ACC112 (cell line): ENCODE results near the gene NTF3.

Experiments used
- H2AFZ ChIP-seq: fragments of 200-600 bp; sonication (generic); one replicate; pipeline ENCODE4 v1.6.0; 2017; ENCODE audit warnings: antibody characterized with exemption, low read length; ENCODE audit not compliant: unreplicated experiment
- H3K27ac ChIP-seq: fragments of 200-600 bp; sonication (generic); 2 replicates; pipeline ENCODE4 v1.5.1; 2014; ENCODE audit warnings: low read depth, mild to moderate bottlenecking, antibody characterized with exemption, low read length, moderate library complexity
- H3K27me3 ChIP-seq: fragments of 200-600 bp; sonication (generic); 2 replicates; pipeline ENCODE4 v1.6.1; 2014; ENCODE audit warnings: mild to moderate bottlenecking, antibody characterized with exemption, low read length, moderate library complexity, mixed read lengths; ENCODE audit not compliant: insufficient read depth
- H3K36me3 ChIP-seq: fragments of 200-600 bp; sonication (generic); 2 replicates; pipeline ENCODE4 v1.6.1; 2016; ENCODE audit warnings: mild to moderate bottlenecking, antibody characterized with exemption, low read length, moderate library complexity, mixed read lengths; ENCODE audit not compliant: insufficient read depth
- H3K4me1 ChIP-seq: fragments of 200-600 bp; sonication (generic); one replicate; pipeline ENCODE4 v1.6.1; 2016; ENCODE audit warnings: low read length, mixed read lengths; ENCODE audit not compliant: insufficient read depth, unreplicated experiment, control insufficient read depth
- H3K4me3 ChIP-seq: fragments of 200-600 bp; sonication (generic); 2 replicates; pipeline ENCODE4 v1.5.1; 2014; ENCODE audit warnings: mild to moderate bottlenecking, low read depth, low read length
- H3K79me2 ChIP-seq: fragments of 200-600 bp; sonication (generic); one replicate; pipeline ENCODE4 v1.6.0; 2016; ENCODE audit warnings: low read length; ENCODE audit not compliant: control insufficient read depth, unreplicated experiment, insufficient read depth

The NTF3 gene

GRCh38 chr12:5476356-5476755 lies 44.4 kb downstream of the NTF3 start:
- no peaks in the 10 kb centered on the region for H3K36me3 ChIP-seq
- H3K4me1 ChIP-seq, result no peaks in the 10 kb centered on the region
- H3K27ac ChIP-seq, result no peak overlapping the region
- no peaks in the 10 kb centered on the region for H3K27me3 ChIP-seq
- no peak overlapping the region for H3K4me3 ChIP-seq
- no peaks in the 10 kb centered on the region for H3K79me2 ChIP-seq
- no peak overlapping the region for H2AFZ ChIP-seq

GRCh38 chr12:5478081-5478706 lies 46.3 kb downstream of the NTF3 start:
- Histone ChIP-seq H3K4me1 (no peaks in the 10 kb centered on the region), H3K27me3 (no peaks in the 10 kb centered on the region), H2AFZ (no peak overlapping the region), H3K36me3 (no peaks in the 10 kb centered on the region), H3K79me2 (no peaks in the 10 kb centered on the region), H3K27ac (no peak overlapping the region), H3K4me3 (no peak overlapping the region)

GRCh38 chr12:5479761-5480160 lies 47.9 kb downstream of the NTF3 start:
- Histone ChIP-seq H3K27ac (no peak overlapping the region), H3K4me1 (no peaks in the 10 kb centered on the region), H3K4me3 (no peak overlapping the region), H3K79me2 (no peaks in the 10 kb centered on the region), H2AFZ (no peak overlapping the region), H3K36me3 (no peaks in the 10 kb centered on the region), H3K27me3 (no peaks in the 10 kb centered on the region)

- Histone ChIP-seq H3K4me3 (no peak overlapping the region), H3K36me3 (no peaks in the 10 kb centered on the region), H3K27ac (no peak overlapping the region), H3K4me1 (no peaks in the 10 kb centered on the region), H3K79me2 (no peaks in the 10 kb centered on the region), H2AFZ (no peak overlapping the region), H3K27me3 (no peaks in the 10 kb centered on the region)
Observed at GRCh38 chr12:5480218-5480937, 48.5 kb downstream of the NTF3 start.

GRCh38 chr12:5480938-5481303 lies 49.0 kb downstream of the NTF3 start:
- H3K36me3 ChIP-seq, result no peaks in the 10 kb centered on the region
- H3K4me3 ChIP-seq, result no peak overlapping the region
- no peak overlapping the region for H3K27ac ChIP-seq
- no peaks in the 10 kb centered on the region for H3K79me2 ChIP-seq
- no peaks in the 10 kb centered on the region for H3K27me3 ChIP-seq
- H3K4me1 ChIP-seq, result no peaks in the 10 kb centered on the region
- no peak overlapping the region for H2AFZ ChIP-seq

- H2AFZ ChIP-seq, result no peak overlapping the region
- H3K27ac ChIP-seq, result no peak overlapping the region
- no peaks in the 10 kb centered on the region for H3K27me3 ChIP-seq
- no peaks in the 10 kb centered on the region for H3K79me2 ChIP-seq
- no peaks in the 10 kb centered on the region for H3K4me1 ChIP-seq
- no peaks in the 10 kb centered on the region for H3K36me3 ChIP-seq
- H3K4me3 ChIP-seq, result no peak overlapping the region
Observed at GRCh38 chr12:5481645-5482044, 49.7 kb downstream of the NTF3 start.

GRCh38 chr12:5484426-5484825 lies 52.5 kb downstream of the NTF3 start:
- Histone ChIP-seq H3K36me3 (no peaks in the 10 kb centered on the region), H2AFZ (no peak overlapping the region), H3K4me3 (no peak overlapping the region), H3K27me3 (no peaks in the 10 kb centered on the region), H3K79me2 (no peaks in the 10 kb centered on the region), H3K27ac (no peak overlapping the region), H3K4me1 (no peaks in the 10 kb centered on the region)

GRCh38 chr12:5485454-5485853 lies 53.5 kb downstream of the NTF3 start:
- Histone ChIP-seq H3K27ac (no peak overlapping the region), H3K79me2 (no peaks in the 10 kb centered on the region), H2AFZ (no peak overlapping the region), H3K27me3 (no peaks in the 10 kb centered on the region), H3K36me3 (no peaks in the 10 kb centered on the region), H3K4me3 (no peak overlapping the region), H3K4me1 (no peaks in the 10 kb centered on the region)

- H2AFZ ChIP-seq, result no peak overlapping the region
- no peaks in the 10 kb centered on the region for H3K27me3 ChIP-seq
- no peak overlapping the region for H3K27ac ChIP-seq
Observed at GRCh38 chr12:5487076-5487475, 55.2 kb downstream of the NTF3 start.

GRCh38 chr12:5487948-5488625 lies 56.2 kb downstream of the NTF3 start:
- Histone ChIP-seq H3K79me2 (no peaks in the 10 kb centered on the region), H3K27me3 (no peaks in the 10 kb centered on the region), H2AFZ (no peak overlapping the region), H3K4me1 (no peaks in the 10 kb centered on the region), H3K4me3 (no peak overlapping the region), H3K36me3 (no peaks in the 10 kb centered on the region), H3K27ac (no peak overlapping the region)

More at GRCh38 chr12:5487076-5487475, 55.2 kb downstream of the NTF3 start:
- Histone ChIP-seq H3K79me2 (no peaks in the 10 kb centered on the region), H3K4me1 (no peaks in the 10 kb centered on the region), H3K4me3 (no peak overlapping the region), H3K36me3 (no peaks in the 10 kb centered on the region)

GRCh38 chr12:5488626-5488955 lies 56.7 kb downstream of the NTF3 start:
- Histone ChIP-seq H3K36me3 (no peaks in the 10 kb centered on the region), H3K4me3 (no peak overlapping the region), H3K27me3 (no peaks in the 10 kb centered on the region), H2AFZ (no peak overlapping the region), H3K4me1 (no peaks in the 10 kb centered on the region), H3K79me2 (no peaks in the 10 kb centered on the region), H3K27ac (no peak overlapping the region)
